Glomerular endothelial cell (primary cell): Measurements from ENCODE around the gene TMEM186. TPM values are rescaled to one million over a fixed set of nuclear protein-coding genes. Genes with fewer than 3 reads are reported as not detected.
"Not testable (repeated sequence)": the region's sequence is repeated elsewhere in the genome, so short reads cannot be mapped to it uniquely, and the experiment has no call there.

Source experiments
- DNase-seq: peaks from one replicate; pipeline ENCODE4 v3.0.0-alpha.2; 2011; ENCODE audit warnings: low read depth, low spot score; ENCODE audit errors: extremely low read depth
- total RNA-seq: library from RNA; depleted of rRNA; stranded (reverse); fragments of >200 nt; gene quantifications from 2 replicates; pipeline ENCODE4 v1.2.3, GENCODE V29; 2015

TMEM186 gene
- total RNA-seq, 1 donor from 2014 or later: 6.1 TPM

- no peak for DNase-seq
Observed at GRCh38 chr16:8812162-8812843, 14.9 kb upstream of the TMEM186 start.

GRCh38 chr16:8808613-8809353 is 11.3 kb upstream of the TMEM186 start:
- DNase-seq: no peak

DNA sequence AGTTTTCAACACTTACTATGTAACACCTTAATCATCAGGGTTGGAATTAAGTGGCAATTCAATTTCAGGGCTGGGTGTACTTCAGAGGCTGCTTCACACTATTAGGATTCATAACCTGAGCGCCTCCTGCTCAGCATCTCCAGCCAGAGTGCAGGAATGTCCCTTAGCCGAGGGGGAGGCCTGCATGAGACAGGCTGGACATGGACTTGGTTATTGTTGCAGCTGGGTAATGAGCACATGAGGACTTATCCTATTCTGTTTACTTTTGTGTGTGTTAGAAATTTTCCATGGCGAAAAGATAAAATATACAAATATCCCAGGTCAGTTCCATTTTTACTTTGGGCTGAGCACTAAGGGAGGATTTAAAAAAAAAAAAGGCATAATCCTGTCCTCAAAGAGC is 10.6 kb upstream of the TMEM186 start:
- DNase-seq: no peak

GRCh38 chr16:8807189-8807588 is 9.8 kb upstream of the TMEM186 start:
- no peak for DNase-seq

GRCh38 chr16:8806272-8806983 is 9.0 kb upstream of the TMEM186 start:
- no peak for DNase-seq

GRCh38 chr16:8804313-8804712 is 6.9 kb upstream of the TMEM186 start:
- DNase-seq: no peak

DNA sequence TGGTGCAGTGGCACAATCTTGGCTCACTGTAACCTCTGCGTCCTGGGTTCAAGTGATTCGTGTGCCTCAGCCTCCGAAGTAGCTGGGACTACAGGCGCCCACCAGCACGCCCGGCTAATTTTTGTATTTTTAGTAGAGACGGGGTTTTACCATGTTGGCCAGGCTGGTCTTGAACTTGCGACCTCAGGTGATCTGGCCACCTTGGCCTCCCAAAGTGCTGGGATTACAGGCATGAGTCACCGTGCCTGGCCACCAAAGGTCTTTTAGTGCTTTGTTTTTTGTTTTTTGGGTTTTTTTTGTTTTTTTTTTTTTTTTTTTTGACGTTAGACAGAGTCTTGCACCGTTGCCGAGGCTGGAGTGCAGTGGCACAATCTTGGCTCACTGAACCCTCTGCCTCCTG is 6.3 kb upstream of the TMEM186 start:
- DNase-seq: not testable (repeated sequence)

GRCh38 chr16:8801701-8802100 is 4.3 kb upstream of the TMEM186 start:
- DNase-seq: no peak

- DNase-seq: no peak
Observed at GRCh38 chr16:8798535-8799157, 1.2 kb upstream of the TMEM186 start.

- no peak for DNase-seq
Observed at GRCh38 chr16:8798174-8798527, 712 bp upstream of the TMEM186 start.

- no peak for DNase-seq
Observed at GRCh38 chr16:8796469-8797363, 723 bp downstream of the TMEM186 start.

- no peak for DNase-seq
Observed at GRCh38 chr16:8795818-8796217, 1.6 kb downstream of the TMEM186 start.

DNA sequence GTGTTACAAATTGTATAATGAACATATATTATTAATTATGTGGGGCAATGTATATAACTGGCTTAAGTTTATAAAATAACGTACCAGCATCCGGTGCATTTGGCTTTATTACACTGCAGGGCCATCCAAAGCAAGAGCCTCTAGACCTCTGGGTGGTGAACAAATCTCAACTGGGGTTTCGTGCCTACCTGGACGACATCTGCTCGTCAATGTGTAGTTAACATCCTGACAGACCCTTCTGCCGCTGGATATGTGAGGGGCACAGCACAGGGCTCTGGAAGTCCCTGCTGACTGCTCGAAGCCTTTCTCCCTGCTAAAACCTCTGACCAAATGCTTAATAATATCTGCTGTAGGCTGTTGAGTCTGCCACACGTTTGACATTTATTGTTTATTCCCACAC is 2.3 kb downstream of the TMEM186 start:
- no peak for DNase-seq

- DNase-seq: no peak
Observed at GRCh38 chr16:8788578-8789172, 8.8 kb downstream of the TMEM186 start.

- DNase-seq: not testable (repeated sequence)
Observed at GRCh38 chr16:8786316-8786715, 11.1 kb downstream of the TMEM186 start.

DNA sequence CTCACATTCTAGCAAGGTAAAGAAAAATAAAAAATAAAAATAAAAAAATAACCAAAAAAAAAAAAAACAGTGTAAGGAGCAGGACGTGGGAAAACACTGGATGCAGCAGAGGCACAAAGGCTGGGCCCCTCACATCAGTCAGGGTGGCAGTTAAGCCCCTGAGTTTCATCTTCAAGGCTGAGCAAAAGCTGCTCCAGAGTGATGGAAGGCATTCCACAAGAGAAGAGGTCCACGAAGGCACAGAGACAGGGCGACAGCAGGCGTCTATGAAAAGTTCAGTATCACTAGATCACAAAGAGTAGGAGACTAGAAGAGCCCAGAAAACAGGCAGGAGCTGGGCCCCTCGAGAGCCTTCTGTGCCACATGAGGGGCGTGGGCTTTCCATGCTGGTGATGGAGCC is 12.0 kb downstream of the TMEM186 start:
- DNase-seq: no peak

- no peak for DNase-seq
Observed at GRCh38 chr16:8782673-8783072, 14.8 kb downstream of the TMEM186 start.

DNA sequence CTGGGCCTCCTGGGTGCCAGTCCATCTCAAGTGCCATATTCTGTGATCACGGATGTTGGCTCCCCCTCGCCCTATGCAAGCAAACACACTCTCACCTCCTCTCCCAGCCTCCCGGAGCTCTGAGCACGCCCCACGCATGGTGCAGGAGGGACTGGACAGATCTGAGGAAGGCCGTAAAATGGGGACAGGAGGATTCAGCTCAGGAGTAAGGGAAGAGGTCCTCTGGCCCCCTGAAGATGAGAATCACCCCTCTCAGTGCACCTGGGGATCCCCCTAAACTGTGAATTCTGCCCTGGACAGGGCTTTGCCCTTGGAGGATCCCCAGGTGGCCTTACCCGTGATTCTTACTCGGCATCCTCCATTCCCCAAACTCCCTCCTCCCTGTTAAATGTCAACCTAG is 15.6 kb downstream of the TMEM186 start:
- no peak for DNase-seq

GRCh38 chr16:8777217-8777616 is 20.2 kb downstream of the TMEM186 start:
- no peak for DNase-seq

- DNase-seq: no peak
Observed at GRCh38 chr16:8776129-8776584, 21.3 kb downstream of the TMEM186 start.
